ENCODE measurements around the gene RANGRF. TPM values are rescaled to one million over a fixed set of nuclear protein-coding genes. Genes with fewer than 3 reads are reported as not detected.

Gene RANGRF
- total RNA-seq, 1 experiment from 2014 or later = 12.7 TPM

GRCh38 chr17:8266648-8267479, 21.6 kb upstream of the RANGRF start:
- no peak for DNase-seq
- H3K36me3 ChIP-seq (replicated peaks; ENCODE audit: control insufficient read depth, insufficient read depth, low read length) = peaks cover 58% of the 10 kb centered on the region
- no peak overlapping the region for H3K4me3 ChIP-seq (ENCODE audit: insufficient read depth, low read depth, low read length)
- H3K27me3 ChIP-seq (ENCODE audit: control insufficient read depth, insufficient read depth, low read length) = no peaks in the 10 kb centered on the region

GRCh38 chr17:8267480-8268147, 20.9 kb upstream of the RANGRF start:
- Histone ChIP-seq H3K4me3 (ENCODE audit: insufficient read depth, low read depth, low read length) (no peak overlapping the region), H3K36me3 (replicated peaks; ENCODE audit: control insufficient read depth, insufficient read depth, low read length) (peaks cover 55% of the 10 kb centered on the region), H3K27me3 (ENCODE audit: control insufficient read depth, insufficient read depth, low read length) (no peaks in the 10 kb centered on the region)
- no peak for DNase-seq

- no peaks in the 10 kb centered on the region for H3K27me3 ChIP-seq (ENCODE audit: control insufficient read depth, insufficient read depth, low read length)
- no peak for DNase-seq
- H3K36me3 ChIP-seq (replicated peaks; ENCODE audit: control insufficient read depth, insufficient read depth, low read length) = peaks cover 44% of the 10 kb centered on the region
- no peak overlapping the region for H3K4me3 ChIP-seq (ENCODE audit: insufficient read depth, low read depth, low read length)
Measured at GRCh38 chr17:8268550-8269298, 19.7 kb upstream of the RANGRF start.

GRCh38 chr17:8272421-8272820, 16.0 kb upstream of the RANGRF start:
- Histone ChIP-seq H3K27me3 (ENCODE audit: control insufficient read depth, insufficient read depth, low read length) (no peaks in the 10 kb centered on the region), H3K36me3 (replicated peaks; ENCODE audit: control insufficient read depth, insufficient read depth, low read length) (peaks cover 20% of the 10 kb centered on the region), H3K4me3 (ENCODE audit: insufficient read depth, low read depth, low read length) (no peak overlapping the region)
- DNase-seq = no peak

- Histone ChIP-seq H3K27me3 (ENCODE audit: control insufficient read depth, insufficient read depth, low read length) (no peaks in the 10 kb centered on the region), H3K36me3 (replicated peaks; ENCODE audit: control insufficient read depth, insufficient read depth, low read length) (peaks cover 13% of the 10 kb centered on the region), H3K4me3 (ENCODE audit: insufficient read depth, low read depth, low read length) (no peak overlapping the region)
- no peak for DNase-seq
Measured at GRCh38 chr17:8273884-8274444, 14.5 kb upstream of the RANGRF start.

- DNase-seq = no peak
- Histone ChIP-seq H3K36me3 (replicated peaks; ENCODE audit: control insufficient read depth, insufficient read depth, low read length) (peaks cover 7% of the 10 kb centered on the region), H3K4me3 (ENCODE audit: insufficient read depth, low read depth, low read length) (no peak overlapping the region), H3K27me3 (ENCODE audit: control insufficient read depth, insufficient read depth, low read length) (no peaks in the 10 kb centered on the region)
Measured at GRCh38 chr17:8274816-8275215, 13.7 kb upstream of the RANGRF start.

GRCh38 chr17:8275421-8276290, 12.8 kb upstream of the RANGRF start:
- Histone ChIP-seq H3K27me3 (ENCODE audit: control insufficient read depth, insufficient read depth, low read length) (no peaks in the 10 kb centered on the region), H3K36me3 (replicated peaks; ENCODE audit: control insufficient read depth, insufficient read depth, low read length) (peaks cover 2% of the 10 kb centered on the region), H3K4me3 (ENCODE audit: insufficient read depth, low read depth, low read length) (no peak overlapping the region)
- no peak for DNase-seq

- Histone ChIP-seq H3K36me3 (replicated peaks; ENCODE audit: control insufficient read depth, insufficient read depth, low read length) (no peaks in the 10 kb centered on the region; the same call in 1 of the 2 replicates), H3K4me3 (ENCODE audit: insufficient read depth, low read depth, low read length) (no peak overlapping the region), H3K27me3 (ENCODE audit: control insufficient read depth, insufficient read depth, low read length) (no peaks in the 10 kb centered on the region)
- DNase-seq = no peak
Measured at GRCh38 chr17:8277317-8277716, 11.2 kb upstream of the RANGRF start.

- no peaks in the 10 kb centered on the region; the same call in 1 of the 2 replicates for H3K36me3 ChIP-seq (replicated peaks; ENCODE audit: control insufficient read depth, insufficient read depth, low read length)
- H3K4me3 ChIP-seq (ENCODE audit: insufficient read depth, low read depth, low read length) = no peak overlapping the region
- no peaks in the 10 kb centered on the region for H3K27me3 ChIP-seq (ENCODE audit: control insufficient read depth, insufficient read depth, low read length)
- no peak for DNase-seq
Measured at GRCh38 chr17:8282345-8282744, 6.1 kb upstream of the RANGRF start.

GRCh38 chr17:8283356-8283755, 5.1 kb upstream of the RANGRF start:
- no peaks in the 10 kb centered on the region for H3K27me3 ChIP-seq (ENCODE audit: control insufficient read depth, insufficient read depth, low read length)
- H3K4me3 ChIP-seq (ENCODE audit: insufficient read depth, low read depth, low read length) = no peak overlapping the region
- no peaks in the 10 kb centered on the region; the same call in 1 of the 2 replicates for H3K36me3 ChIP-seq (replicated peaks; ENCODE audit: control insufficient read depth, insufficient read depth, low read length)
- DNase-seq = no peak

- no peak overlapping the region for H3K4me3 ChIP-seq (ENCODE audit: insufficient read depth, low read depth, low read length)
- H3K36me3 ChIP-seq (replicated peaks; ENCODE audit: control insufficient read depth, insufficient read depth, low read length) = no peaks in the 10 kb centered on the region; the same call in 1 of the 2 replicates
- no peaks in the 10 kb centered on the region for H3K27me3 ChIP-seq (ENCODE audit: control insufficient read depth, insufficient read depth, low read length)
- DNase-seq = no peak
Measured at GRCh38 chr17:8284126-8284525, 4.3 kb upstream of the RANGRF start.

GRCh38 chr17:8285270-8286181, 2.9 kb upstream of the RANGRF start:
- H3K36me3 ChIP-seq (replicated peaks; ENCODE audit: control insufficient read depth, insufficient read depth, low read length) = no peaks in the 10 kb centered on the region
- DNase-seq = no peak
- H3K4me3 ChIP-seq (ENCODE audit: insufficient read depth, low read depth, low read length) = no peak overlapping the region

More at GRCh38 chr17:8285270-8286181, 2.9 kb upstream of the RANGRF start:
- H3K27me3 ChIP-seq (ENCODE audit: control insufficient read depth, insufficient read depth, low read length) = no peaks in the 10 kb centered on the region

Data from H7 (cell line).